ENCODE results near the gene CEMIP. TPM values are rescaled to one million over a fixed set of nuclear protein-coding genes. Genes with fewer than 3 reads are reported as not detected.

The CEMIP gene
- total and polyA plus RNA-seq, 2 of the 13 experiments (the other 11 are each of a cell fraction or from before 2014, with no cell fraction given), result 4.3 to 28.5 TPM

DNA sequence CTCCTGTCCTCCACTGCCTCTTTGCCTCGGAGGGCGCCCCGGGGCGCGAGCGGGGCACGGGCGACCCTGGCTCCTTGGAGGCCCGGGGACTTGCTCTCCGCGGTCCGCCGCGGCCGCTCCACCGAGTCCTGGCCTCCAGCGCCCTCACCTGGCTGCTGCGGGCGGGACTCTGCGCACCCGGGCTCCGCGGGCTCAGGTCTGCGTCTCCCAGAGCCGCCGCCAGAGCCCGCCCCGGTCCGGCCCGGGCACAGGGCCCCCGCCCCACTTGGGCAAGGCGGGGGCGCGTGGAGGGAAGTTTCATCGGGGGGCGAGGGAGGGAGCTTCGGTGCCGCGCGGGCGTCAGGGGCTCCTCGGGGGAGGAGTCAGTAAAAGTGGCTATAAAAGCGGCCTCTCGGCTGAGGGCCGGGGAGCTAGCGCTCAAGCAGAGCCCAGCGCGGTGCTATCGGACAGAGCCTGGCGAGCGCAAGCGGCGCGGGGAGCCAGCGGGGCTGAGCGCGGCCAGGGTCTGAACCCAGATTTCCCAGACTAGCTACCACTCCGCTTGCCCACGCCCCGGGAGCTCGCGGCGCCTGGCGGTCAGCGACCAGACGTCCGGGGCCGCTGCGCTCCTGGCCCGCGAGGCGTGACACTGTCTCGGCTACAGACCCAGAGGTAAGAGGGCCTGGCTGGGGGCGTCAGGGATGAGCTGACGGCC, at the start of gene CEMIP (continued):
- no peak for TF ChIP-seq CBX2 (IDR thresholded peaks at IDR 0.05; ENCODE audit: low read depth, low read length)
- TF ChIP-seq CBX2 (CRISPR knock-in tag; IDR thresholded peaks at IDR 0.05; ENCODE audit: low read depth), result no peak
- TF ChIP-seq HDAC2 (CRISPR knock-in tag; IDR thresholded peaks at IDR 0.05), result no peak
- TF ChIP-seq TBX3 (IDR thresholded peaks at IDR 0.05; ENCODE audit: borderline replicate concordance), result no peak
- TF ChIP-seq, protein P1, sequence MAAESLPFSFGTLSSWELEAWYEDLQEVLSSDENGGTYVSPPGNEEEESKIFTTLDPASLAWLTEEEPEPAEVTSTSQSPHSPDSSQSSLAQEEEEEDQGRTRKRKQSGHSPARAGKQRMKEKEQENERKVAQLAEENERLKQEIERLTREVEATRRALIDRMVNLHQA (CRISPR knock-in tag; IDR thresholded peaks at IDR 0.05), result no peak
- no peak for TF ChIP-seq MEF2D (CRISPR knock-in tag; IDR thresholded peaks at IDR 0.05)
- no peak for TF ChIP-seq ZBTB3 (CRISPR knock-in tag; IDR thresholded peaks at IDR 0.05; ENCODE audit: borderline replicate concordance, low read depth)
- TF ChIP-seq ZBTB21 (CRISPR knock-in tag; IDR thresholded peaks at IDR 0.05), result no peak
- no peak for TF ChIP-seq DNMT3B (CRISPR knock-in tag; conservative IDR thresholded peaks at IDR 0.05)
- TF ChIP-seq SAP130 (CRISPR knock-in tag; IDR thresholded peaks at IDR 0.05; ENCODE audit: low read depth), result peak; percentile 21; the same call in 1 of the 2 replicates
- no peak for TF ChIP-seq HDAC6 (IDR thresholded peaks at IDR 0.05; ENCODE audit: low read depth, low read length)
- no peak; the same call in 1 of the 2 replicates for TF ChIP-seq FOSL1 (CRISPR knock-in tag; IDR thresholded peaks at IDR 0.05; ENCODE audit: borderline replicate concordance)
- no peak for TF ChIP-seq ZNF264 (CRISPR knock-in tag; IDR thresholded peaks at IDR 0.05)
- TF ChIP-seq, protein P2, sequence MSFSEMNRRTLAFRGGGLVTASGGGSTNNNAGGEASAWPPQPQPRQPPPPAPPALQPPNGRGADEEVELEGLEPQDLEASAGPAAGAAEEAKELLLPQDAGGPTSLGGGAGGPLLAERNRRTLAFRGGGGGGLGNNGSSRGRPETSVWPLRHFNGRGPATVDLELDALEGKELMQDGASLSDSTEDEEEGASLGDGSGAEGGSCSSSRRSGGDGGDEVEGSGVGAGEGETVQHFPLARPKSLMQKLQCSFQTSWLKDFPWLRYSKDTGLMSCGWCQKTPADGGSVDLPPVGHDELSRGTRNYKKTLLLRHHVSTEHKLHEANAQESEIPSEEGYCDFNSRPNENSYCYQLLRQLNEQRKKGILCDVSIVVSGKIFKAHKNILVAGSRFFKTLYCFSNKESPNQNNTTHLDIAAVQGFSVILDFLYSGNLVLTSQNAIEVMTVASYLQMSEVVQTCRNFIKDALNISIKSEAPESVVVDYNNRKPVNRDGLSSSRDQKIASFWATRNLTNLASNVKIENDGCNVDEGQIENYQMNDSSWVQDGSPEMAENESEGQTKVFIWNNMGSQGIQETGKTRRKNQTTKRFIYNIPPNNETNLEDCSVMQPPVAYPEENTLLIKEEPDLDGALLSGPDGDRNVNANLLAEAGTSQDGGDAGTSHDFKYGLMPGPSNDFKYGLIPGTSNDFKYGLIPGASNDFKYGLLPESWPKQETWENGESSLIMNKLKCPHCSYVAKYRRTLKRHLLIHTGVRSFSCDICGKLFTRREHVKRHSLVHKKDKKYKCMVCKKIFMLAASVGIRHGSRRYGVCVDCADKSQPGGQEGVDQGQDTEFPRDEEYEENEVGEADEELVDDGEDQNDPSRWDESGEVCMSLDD (CRISPR knock-in tag; IDR thresholded peaks at IDR 0.05; ENCODE audit: borderline replicate concordance), result no peak
- TF ChIP-seq ZNF777 (CRISPR knock-in tag; IDR thresholded peaks at IDR 0.05), result no peak
- TF ChIP-seq ZNF501 (CRISPR knock-in tag; IDR thresholded peaks at IDR 0.05), result 0 out of 2 replicates have a peak, but pooled peaks have one; percentile 37
- TF ChIP-seq, protein P3, sequence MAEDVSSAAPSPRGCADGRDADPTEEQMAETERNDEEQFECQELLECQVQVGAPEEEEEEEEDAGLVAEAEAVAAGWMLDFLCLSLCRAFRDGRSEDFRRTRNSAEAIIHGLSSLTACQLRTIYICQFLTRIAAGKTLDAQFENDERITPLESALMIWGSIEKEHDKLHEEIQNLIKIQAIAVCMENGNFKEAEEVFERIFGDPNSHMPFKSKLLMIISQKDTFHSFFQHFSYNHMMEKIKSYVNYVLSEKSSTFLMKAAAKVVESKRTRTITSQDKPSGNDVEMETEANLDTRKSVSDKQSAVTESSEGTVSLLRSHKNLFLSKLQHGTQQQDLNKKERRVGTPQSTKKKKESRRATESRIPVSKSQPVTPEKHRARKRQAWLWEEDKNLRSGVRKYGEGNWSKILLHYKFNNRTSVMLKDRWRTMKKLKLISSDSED (CRISPR knock-in tag; IDR thresholded peaks at IDR 0.05), result no peak
- TF ChIP-seq DMAP1 (CRISPR knock-in tag; IDR thresholded peaks at IDR 0.05), result no peak
- TF ChIP-seq FOXA3 (CRISPR knock-in tag; IDR thresholded peaks at IDR 0.05), result no peak
- TF ChIP-seq, protein P4, sequence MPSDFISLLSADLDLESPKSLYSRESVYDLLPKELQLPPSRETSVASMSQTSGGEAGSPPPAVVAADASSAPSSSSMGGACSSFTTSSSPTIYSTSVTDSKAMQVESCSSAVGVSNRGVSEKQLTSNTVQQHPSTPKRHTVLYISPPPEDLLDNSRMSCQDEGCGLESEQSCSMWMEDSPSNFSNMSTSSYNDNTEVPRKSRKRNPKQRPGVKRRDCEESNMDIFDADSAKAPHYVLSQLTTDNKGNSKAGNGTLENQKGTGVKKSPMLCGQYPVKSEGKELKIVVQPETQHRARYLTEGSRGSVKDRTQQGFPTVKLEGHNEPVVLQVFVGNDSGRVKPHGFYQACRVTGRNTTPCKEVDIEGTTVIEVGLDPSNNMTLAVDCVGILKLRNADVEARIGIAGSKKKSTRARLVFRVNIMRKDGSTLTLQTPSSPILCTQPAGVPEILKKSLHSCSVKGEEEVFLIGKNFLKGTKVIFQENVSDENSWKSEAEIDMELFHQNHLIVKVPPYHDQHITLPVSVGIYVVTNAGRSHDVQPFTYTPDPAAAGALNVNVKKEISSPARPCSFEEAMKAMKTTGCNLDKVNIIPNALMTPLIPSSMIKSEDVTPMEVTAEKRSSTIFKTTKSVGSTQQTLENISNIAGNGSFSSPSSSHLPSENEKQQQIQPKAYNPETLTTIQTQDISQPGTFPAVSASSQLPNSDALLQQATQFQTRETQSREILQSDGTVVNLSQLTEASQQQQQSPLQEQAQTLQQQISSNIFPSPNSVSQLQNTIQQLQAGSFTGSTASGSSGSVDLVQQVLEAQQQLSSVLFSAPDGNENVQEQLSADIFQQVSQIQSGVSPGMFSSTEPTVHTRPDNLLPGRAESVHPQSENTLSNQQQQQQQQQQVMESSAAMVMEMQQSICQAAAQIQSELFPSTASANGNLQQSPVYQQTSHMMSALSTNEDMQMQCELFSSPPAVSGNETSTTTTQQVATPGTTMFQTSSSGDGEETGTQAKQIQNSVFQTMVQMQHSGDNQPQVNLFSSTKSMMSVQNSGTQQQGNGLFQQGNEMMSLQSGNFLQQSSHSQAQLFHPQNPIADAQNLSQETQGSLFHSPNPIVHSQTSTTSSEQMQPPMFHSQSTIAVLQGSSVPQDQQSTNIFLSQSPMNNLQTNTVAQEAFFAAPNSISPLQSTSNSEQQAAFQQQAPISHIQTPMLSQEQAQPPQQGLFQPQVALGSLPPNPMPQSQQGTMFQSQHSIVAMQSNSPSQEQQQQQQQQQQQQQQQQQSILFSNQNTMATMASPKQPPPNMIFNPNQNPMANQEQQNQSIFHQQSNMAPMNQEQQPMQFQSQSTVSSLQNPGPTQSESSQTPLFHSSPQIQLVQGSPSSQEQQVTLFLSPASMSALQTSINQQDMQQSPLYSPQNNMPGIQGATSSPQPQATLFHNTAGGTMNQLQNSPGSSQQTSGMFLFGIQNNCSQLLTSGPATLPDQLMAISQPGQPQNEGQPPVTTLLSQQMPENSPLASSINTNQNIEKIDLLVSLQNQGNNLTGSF (CRISPR knock-in tag; IDR thresholded peaks at IDR 0.05), result no peak
- TF ChIP-seq NR2F2 (IDR thresholded peaks at IDR 0.05; ENCODE audit: borderline replicate concordance, low read depth), result no peak
- TF ChIP-seq SRSF9 (IDR thresholded peaks at IDR 0.05; ENCODE audit: borderline replicate concordance, insufficient read depth, low read depth, low read length, poor library complexity, severe bottlenecking), result no peak
